Type B pancreatic cell (in vitro differentiated cells): Measurements from ENCODE around the gene CPOX. TPM values are rescaled to one million over a fixed set of nuclear protein-coding genes. Genes with fewer than 3 reads are reported as not detected.

Experiments used
- DNase-seq: peaks from one replicate; pipeline ENCODE4 v3.0.0; 2021; ENCODE audit warnings: mixed read lengths; ENCODE audit not compliant: unreplicated experiment; ENCODE audit errors: extremely low spot score
- H3K27ac Mint-ChIP-seq: 2 replicates; pipeline ENCODE4 v1.8.0; 2021; ENCODE audit warnings: mild to moderate bottlenecking, mixed read lengths
- H3K27me3 Mint-ChIP-seq: 2 replicates; pipeline ENCODE4 v1.8.0; 2021; ENCODE audit warnings: mixed read lengths
- H3K36me3 Mint-ChIP-seq: 2 replicates; pipeline ENCODE4 v1.8.0; 2021; ENCODE audit warnings: mixed read lengths
- H3K4me1 Mint-ChIP-seq: one replicate; pipeline ENCODE4 v1.8.0; 2021; ENCODE audit warnings: mixed read lengths; ENCODE audit not compliant: unreplicated experiment
- H3K4me3 Mint-ChIP-seq: 2 replicates; pipeline ENCODE4 v1.8.0; 2021; ENCODE audit warnings: mild to moderate bottlenecking, mixed read lengths
- H3K9me3 Mint-ChIP-seq: 2 replicates; pipeline ENCODE4 v1.8.0; 2021; ENCODE audit warnings: mixed read lengths
- CTCF ChIP-seq: fragments of 200-600 bp; sonication (generic); conservative IDR thresholded peaks from 2 replicates; pipeline ENCODE4 v1.5.0; 2021; ENCODE audit warnings: antibody characterized with exemption, mild to moderate bottlenecking
- total RNA-seq: library from RNA; stranded (reverse); gene quantifications from 2 replicates; pipeline ENCODE4 v1.2.1, GENCODE V29; 2021; ENCODE audit warnings: low replicate concordance

Gene CPOX
- total RNA-seq, 1 donor from 2014 or later, result 24.6 TPM

- TF ChIP-seq CTCF, result no peak
- H3K4me1 Mint-ChIP-seq, result no peaks in the 10 kb centered on the region
- H3K9me3 Mint-ChIP-seq, result no peaks in the 10 kb centered on the region
- H3K27ac Mint-ChIP-seq, result no peak overlapping the region
- DNase-seq, result no peak
- peaks cover 16% of the 10 kb centered on the region for H3K27me3 Mint-ChIP-seq
- no peak overlapping the region for H3K4me3 Mint-ChIP-seq
- no peaks in the 10 kb centered on the region for H3K36me3 Mint-ChIP-seq
Measured at GRCh38 chr3:98553753-98554152, 39.7 kb downstream of the CPOX start.

- TF ChIP-seq CTCF, result no peak
- H3K27me3 Mint-ChIP-seq, result peaks cover 12% of the 10 kb centered on the region
- no peak overlapping the region for H3K4me3 Mint-ChIP-seq
- H3K9me3 Mint-ChIP-seq, result no peaks in the 10 kb centered on the region
- no peak overlapping the region for H3K27ac Mint-ChIP-seq
- H3K4me1 Mint-ChIP-seq, result no peaks in the 10 kb centered on the region
- H3K36me3 Mint-ChIP-seq, result no peaks in the 10 kb centered on the region
- DNase-seq, result no peak
Measured at GRCh38 chr3:98553021-98553563, 40.3 kb downstream of the CPOX start.

GRCh38 chr3:98552232-98553020, 41.0 kb downstream of the CPOX start:
- TF ChIP-seq CTCF, result no peak
- no peaks in the 10 kb centered on the region for H3K36me3 Mint-ChIP-seq
- H3K27ac Mint-ChIP-seq, result no peak overlapping the region
- DNase-seq, result no peak
- no peak overlapping the region for H3K4me3 Mint-ChIP-seq
- H3K27me3 Mint-ChIP-seq, result peaks cover 9% of the 10 kb centered on the region
- no peaks in the 10 kb centered on the region for H3K4me1 Mint-ChIP-seq
- no peaks in the 10 kb centered on the region for H3K9me3 Mint-ChIP-seq

- Mint-ChIP-seq H3K27me3 (peaks cover 8% of the 10 kb centered on the region), H3K9me3 (no peaks in the 10 kb centered on the region), H3K4me3 (no peak overlapping the region), H3K36me3 (no peaks in the 10 kb centered on the region), H3K4me1 (no peaks in the 10 kb centered on the region), H3K27ac (no peak overlapping the region)
- no peak for DNase-seq
- TF ChIP-seq CTCF, result no peak
Measured at GRCh38 chr3:98551754-98552153, 41.7 kb downstream of the CPOX start.

- no peak for DNase-seq
- Mint-ChIP-seq H3K36me3 (no peaks in the 10 kb centered on the region), H3K27me3 (peaks cover 8% of the 10 kb centered on the region), H3K4me1 (no peaks in the 10 kb centered on the region), H3K4me3 (no peak overlapping the region), H3K9me3 (no peaks in the 10 kb centered on the region), H3K27ac (no peak overlapping the region)
- TF ChIP-seq CTCF, result no peak
Measured at GRCh38 chr3:98551236-98551635, 42.2 kb downstream of the CPOX start.
